GM18519 (cell line): Measurements from ENCODE around the gene OCA2.
"Not testable (repeated sequence)": the region's sequence is repeated elsewhere in the genome, so short reads cannot be mapped to it uniquely, and the experiment has no call there.

Experiments used
- ATAC-seq: cut with Tn5 transposase; IDR thresholded peaks from one replicate; pipeline ENCODE4 v1.9.1; 2021; ENCODE audit warnings: mild to moderate bottlenecking, moderate library complexity; ENCODE audit not compliant: unreplicated experiment, low FRiP score

OCA2 gene

GRCh38 chr15:27757052-27757451, 342.1 kb downstream of the OCA2 start:
- ATAC-seq: no peak

GRCh38 chr15:27752691-27753090, 346.4 kb downstream of the OCA2 start:
- ATAC-seq: no peak

- ATAC-seq: no peak
Measured at GRCh38 chr15:27747997-27748396, 351.1 kb downstream of the OCA2 start.

- no peak for ATAC-seq
Measured at GRCh38 chr15:27746401-27746955, 352.6 kb downstream of the OCA2 start.

GRCh38 chr15:27744641-27745040, 354.5 kb downstream of the OCA2 start:
- no peak for ATAC-seq

- no peak for ATAC-seq
Measured at GRCh38 chr15:27743638-27744037, 355.5 kb downstream of the OCA2 start.

GRCh38 chr15:27742751-27743477, 356.2 kb downstream of the OCA2 start:
- no peak for ATAC-seq

- ATAC-seq: no peak
Measured at GRCh38 chr15:27741226-27741860, 357.8 kb downstream of the OCA2 start.

GRCh38 chr15:27734785-27735495, 364.2 kb downstream of the OCA2 start:
- ATAC-seq: no peak

- no peak for ATAC-seq
Measured at GRCh38 chr15:27731776-27732175, 367.3 kb downstream of the OCA2 start.

- no peak for ATAC-seq
Measured at GRCh38 chr15:27730868-27731267, 368.2 kb downstream of the OCA2 start.

GRCh38 chr15:27725731-27726130, 373.4 kb downstream of the OCA2 start:
- ATAC-seq: no peak

GRCh38 chr15:27723821-27724220, 375.3 kb downstream of the OCA2 start:
- no peak for ATAC-seq

GRCh38 chr15:27722102-27722501, 377.0 kb downstream of the OCA2 start:
- no peak for ATAC-seq

GRCh38 chr15:27714675-27715074, 384.4 kb downstream of the OCA2 start:
- ATAC-seq: no peak

- not testable (repeated sequence) for ATAC-seq
Measured at GRCh38 chr15:27713850-27714249, 385.3 kb downstream of the OCA2 start.

GRCh38 chr15:27707257-27707656, 391.9 kb downstream of the OCA2 start:
- ATAC-seq: no peak

GRCh38 chr15:27706300-27706699, 392.8 kb downstream of the OCA2 start:
- ATAC-seq: no peak

GRCh38 chr15:27705056-27705455, 394.1 kb downstream of the OCA2 start:
- ATAC-seq: no peak
